ENCODE results near the gene WBP1. TPM values are rescaled to one million over a fixed set of nuclear protein-coding genes. Genes with fewer than 3 reads are reported as not detected.
"Not testable (repeated sequence)": the region's sequence is repeated elsewhere in the genome, so short reads cannot be mapped to it uniquely, and the experiment has no call there.

Gene WBP1
- polyA plus RNA-seq (2013, experiment 1 of 2; ENCODE audit: insufficient read length) = 50.4 TPM
- 47.7 TPM for polyA plus RNA-seq (2013, experiment 2 of 2; ENCODE audit: insufficient read length)

DNA sequence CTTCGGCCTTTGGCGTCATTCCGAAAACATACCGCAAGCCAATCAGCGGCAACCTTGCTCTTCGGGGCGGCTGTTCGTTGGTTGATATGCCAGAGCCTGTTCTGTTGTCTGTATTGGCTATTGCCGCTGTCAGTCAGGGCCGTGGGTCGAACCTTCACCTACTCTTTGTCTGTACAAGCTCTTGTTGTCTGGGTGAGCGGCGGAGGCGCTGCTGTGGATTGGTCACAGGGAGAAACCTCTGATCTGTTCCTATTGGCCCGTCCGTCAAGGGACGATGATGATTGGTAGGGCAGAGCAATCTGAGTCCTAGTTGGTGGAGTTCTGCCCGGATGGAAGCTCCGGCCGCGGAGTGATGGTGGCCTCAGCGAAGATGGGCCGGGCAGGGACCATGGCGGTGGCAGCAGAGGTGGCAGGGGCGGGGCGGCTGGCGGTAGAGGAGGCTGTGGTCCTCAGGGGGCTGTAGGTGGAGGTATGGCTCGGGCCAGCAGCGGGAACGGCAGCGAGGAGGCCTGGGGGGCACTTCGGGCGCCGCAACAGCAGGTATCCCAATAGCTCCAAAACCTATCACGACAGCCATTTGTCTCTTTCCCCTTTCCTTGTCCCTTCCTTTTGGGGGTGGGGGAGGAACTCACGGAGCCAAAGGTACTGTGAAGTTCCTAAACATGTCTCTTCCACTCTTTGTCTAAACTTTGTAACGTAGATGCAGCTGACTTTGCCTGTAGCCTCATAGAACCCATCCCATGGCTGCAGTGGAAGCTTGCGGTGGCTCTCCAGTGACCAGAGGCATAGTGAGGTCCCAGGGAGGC lies at the start of gene WBP1:
Gene WBP1, plus strand, starts transcription at position 307 of the 806 bp plus-strand sequence. Its CDS starts 165 bp downstream, at position 472.
- DNase-seq = peak; percentile 100

DNA sequence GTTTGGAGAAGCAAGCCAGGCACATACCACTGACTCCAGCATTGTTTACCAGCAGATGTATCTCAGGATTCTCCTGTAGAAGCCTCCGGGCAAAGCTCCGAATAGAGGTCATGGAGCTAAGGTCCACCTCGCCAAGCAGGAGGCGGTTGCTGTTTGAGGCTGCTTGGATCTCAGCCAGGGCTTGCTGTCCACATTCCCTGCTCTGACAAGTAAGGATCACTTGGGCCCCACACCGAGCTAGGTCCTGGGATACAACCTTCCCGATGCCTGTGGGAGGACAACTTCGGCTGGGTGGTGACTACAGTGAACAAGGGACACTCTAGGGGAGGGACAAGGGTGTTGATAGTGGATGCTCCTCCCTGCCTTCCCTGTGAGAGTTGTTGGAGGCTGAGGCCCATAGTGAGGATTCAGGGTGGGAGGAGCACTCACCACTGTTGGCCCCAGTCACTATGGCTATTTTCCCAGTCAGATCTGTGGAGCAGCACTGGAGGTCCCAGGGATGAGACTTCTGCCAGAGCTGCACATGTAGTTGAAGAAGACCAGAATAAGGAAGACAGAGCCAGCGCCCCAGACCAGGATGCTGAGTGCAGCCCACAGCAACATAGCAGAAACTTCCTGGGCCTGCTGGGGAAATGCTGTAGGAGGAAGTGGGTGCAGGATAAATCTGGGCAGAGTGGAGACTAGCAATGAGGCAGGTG lies 45.1 kb upstream of the WBP1 start:
- DNase-seq = no peak

DNA sequence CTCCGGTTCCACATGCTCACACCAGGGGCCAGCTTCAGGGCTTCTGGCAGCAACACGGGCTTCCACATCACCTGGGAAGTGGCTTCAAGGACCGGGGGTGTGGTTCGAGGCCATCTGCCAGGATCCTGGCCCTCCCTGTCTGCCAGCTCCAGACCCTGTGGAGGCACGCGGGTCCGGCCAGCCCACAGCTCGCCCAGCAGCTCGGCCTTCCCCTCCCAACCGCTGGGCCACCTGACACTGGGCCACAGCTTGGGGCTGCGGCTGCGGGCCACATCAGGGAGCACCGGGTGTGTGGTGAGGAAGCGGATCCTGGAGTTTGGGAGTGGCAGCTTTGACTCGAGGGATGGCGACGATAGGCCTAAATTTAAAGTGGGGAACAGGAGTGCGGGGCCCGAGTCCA lies 43.8 kb upstream of the WBP1 start:
- DNase-seq = no peak

DNA sequence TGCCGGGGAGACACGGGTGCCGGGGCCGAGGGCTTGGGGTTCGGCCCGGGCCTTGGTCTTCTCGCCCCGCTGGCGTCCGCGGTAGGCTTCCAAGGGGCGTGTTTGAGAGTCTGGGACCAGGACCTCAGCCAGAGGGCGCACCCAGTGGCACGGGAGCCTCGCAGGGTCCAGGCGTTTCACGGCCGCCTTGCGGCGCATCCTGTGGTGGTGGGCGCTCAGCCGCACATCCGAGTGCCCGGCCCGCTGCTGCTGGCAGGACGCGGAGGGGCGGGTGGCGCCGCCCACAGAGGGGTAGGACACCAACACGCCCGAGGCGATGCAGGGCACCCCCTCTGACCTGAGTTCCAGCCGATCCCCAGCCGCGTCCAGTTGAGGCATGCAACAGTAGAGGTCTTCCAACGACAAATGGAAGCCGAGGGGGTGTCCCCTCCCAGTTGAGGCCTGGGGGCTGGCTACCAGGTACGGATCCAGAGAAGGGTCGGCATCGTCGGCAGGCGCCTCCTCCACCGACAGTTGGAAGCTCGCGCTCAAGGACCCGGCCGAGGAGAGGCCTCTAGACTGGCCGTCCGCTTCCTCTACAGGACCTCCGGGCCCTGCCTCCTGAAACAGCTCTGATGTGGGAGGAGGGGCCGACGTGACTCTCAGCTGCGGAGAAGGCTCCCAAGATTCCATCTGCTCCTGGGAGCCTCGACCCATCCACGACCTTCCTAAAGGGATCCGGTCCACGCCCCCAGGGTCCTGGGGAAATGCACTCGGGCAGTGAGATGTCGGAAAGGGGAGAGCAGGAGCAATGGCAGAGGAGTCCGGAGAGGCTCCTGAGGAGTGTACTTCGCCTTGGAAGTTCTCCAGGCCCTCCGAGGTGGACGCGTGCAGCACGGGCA lies 43.1 kb upstream of the WBP1 start:
- peak; percentile 37 for DNase-seq

DNA sequence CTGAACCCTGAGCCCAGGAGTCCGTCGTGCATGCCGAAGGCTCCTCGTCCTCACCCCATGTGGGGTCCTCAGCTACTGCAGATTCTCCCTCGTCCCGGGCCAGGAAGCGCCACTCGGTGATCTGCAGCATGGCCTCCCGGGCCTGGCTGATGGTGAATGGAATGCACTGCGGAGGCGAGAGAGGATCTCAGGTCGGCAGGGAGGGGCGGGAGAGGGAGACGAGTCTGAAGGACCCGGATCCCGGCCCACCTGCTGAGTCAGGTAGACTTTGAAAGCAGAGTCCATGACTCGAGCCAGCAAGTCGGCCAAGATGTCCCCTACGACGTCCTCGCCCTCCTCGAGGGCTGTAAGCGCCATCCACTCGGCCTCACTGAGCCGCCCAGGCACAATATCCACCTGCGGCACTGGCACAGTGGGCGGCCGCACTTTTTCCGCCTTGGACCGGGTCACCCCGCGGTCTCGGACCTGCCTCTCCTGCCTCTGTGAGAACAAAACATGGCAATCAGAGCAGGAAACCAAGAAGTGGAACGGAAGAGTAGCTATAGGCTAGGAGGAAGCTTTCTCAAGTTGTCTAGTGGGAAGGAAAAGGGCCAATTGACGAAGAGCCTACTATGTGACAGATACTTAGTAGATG lies 42.4 kb upstream of the WBP1 start:
- DNase-seq = no peak

DNA sequence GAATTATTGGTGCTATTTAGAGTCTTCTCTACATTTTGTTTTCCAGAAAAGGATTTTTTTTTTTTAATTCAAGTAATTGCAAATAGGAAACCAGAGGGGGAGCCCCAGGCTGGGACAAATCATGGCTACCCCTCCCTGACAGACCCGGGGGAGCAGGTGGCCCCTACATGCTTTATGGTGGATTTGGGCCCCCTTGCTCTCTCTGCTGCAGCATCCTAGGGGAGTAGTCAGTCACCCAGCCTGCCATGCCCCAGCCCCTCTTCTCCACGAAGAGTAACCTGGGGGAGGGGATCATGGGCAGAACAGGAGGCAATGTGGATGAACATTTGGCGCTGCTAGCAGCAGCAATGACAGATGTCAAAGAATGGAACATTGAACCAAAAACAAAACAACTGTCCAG lies 41.5 kb upstream of the WBP1 start:
- no peak for DNase-seq

- DNase-seq = no peak
Measured at GRCh38 chr2:74417197-74417596, 41.0 kb upstream of the WBP1 start.

- DNase-seq = no peak
Measured at GRCh38 chr2:74417763-74418162, 40.5 kb upstream of the WBP1 start.

GRCh38 chr2:74418312-74418711 lies 39.9 kb upstream of the WBP1 start:
- DNase-seq = no peak

DNA sequence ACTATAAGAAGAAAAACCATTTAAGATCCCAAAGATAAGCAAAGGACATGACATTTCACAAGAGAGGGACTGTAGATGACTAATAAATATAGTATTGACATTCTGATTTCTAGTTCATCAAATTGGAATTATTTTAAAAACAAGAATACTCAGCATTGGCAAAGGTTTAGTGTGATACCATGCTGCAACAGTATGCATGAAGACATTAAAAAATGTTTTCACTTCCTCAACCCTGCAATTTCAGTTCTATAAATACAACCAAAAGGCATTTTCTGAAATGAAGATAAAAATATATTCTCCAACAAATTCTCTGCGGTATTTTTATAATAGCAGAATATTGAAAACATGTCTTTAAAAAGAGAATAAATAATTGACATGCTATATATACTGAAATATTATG lies 38.9 kb upstream of the WBP1 start:
- no peak for DNase-seq

GRCh38 chr2:74420006-74420405 lies 38.2 kb upstream of the WBP1 start:
- no peak for DNase-seq

DNA sequence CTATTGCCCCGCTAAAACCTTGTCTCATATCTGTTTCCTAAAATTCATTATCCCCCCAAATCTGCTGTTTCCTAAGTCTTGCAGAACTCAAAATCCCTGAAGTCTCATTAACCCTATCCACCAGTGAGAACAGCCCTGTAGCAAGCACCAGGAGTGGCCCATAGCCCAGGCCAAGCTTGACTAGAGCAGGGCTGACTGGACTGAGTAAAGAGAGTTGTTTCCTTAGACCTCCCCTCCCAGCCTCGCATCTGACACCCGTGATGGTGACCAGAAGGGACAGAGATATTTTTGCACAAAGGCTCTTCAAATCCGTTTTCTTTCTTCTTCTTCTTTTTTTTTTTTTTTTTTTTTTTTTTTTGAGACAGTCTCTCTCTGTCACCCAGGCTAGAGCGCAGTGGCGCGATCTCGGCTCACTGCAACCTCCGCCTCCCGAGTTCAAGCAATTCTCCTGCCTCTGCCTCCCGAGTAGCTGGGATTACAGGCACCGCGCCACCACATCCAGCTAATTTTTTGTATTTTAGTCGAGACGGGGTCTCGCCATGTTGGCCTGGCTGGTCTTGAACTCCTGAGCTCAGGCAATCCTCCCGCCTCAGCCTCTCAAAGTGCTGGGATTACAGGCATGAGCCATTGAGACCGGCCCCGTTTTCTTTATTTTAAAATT lies 37.7 kb upstream of the WBP1 start:
- not testable (repeated sequence) for DNase-seq

GRCh38 chr2:74421221-74421870 lies 36.9 kb upstream of the WBP1 start, which contains the start of the genes C2orf81 and WDR54:
Gene C2orf81, minus strand, starts transcription at chr2:74421619. Its CDS starts 59 bp downstream, at chr2:74421560.
Gene WDR54, plus strand, starts transcription at chr2:74421730. Its CDS starts 424 bp downstream, at chr2:74422154.
- DNase-seq = peak; percentile 87

- no peak for DNase-seq
Measured at GRCh38 chr2:74423231-74424095, 34.8 kb upstream of the WBP1 start.

GRCh38 chr2:74424139-74424992 lies 33.9 kb upstream of the WBP1 start:
- DNase-seq = no peak

DNA sequence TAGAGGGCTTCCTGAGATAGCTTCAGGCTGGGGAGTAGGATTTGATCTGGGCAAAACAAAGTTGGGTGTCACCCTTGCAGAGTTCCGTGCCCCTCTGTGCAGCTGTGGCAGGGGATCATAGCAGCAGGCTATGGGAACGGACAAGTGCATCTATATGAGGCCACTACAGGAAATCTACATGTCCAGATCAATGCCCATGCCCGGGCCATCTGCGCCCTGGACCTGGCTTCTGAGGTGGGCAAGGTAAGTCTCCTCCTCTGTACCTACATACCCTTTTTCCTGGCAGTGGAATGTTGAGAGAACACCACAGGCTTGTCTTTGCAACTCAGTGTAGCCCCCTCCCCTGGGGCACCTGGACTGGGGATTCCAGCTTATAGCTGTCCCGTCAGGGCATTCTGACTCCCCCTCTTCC lies 33.2 kb upstream of the WBP1 start:
- no peak for DNase-seq

DNA sequence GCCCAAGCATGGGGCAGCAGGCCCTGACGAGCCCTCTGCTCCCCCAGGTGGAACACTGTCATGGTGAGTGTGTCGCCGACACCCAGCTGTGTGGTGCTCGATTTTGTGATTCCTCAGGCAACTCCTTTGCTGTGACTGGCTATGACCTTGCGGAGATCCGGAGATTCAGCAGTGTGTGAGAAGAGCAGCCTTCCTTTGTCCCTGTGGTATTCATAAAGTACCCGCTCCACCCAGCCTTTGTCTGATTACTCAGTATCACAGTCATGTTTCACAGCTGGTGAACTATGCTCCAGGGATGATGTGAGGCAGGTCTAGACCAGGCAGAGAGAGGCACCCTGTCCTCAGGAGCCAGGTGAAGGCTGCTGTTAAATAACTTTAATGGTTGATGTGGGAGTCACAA lies 32.7 kb upstream of the WBP1 start:
- no peak for DNase-seq

DNA sequence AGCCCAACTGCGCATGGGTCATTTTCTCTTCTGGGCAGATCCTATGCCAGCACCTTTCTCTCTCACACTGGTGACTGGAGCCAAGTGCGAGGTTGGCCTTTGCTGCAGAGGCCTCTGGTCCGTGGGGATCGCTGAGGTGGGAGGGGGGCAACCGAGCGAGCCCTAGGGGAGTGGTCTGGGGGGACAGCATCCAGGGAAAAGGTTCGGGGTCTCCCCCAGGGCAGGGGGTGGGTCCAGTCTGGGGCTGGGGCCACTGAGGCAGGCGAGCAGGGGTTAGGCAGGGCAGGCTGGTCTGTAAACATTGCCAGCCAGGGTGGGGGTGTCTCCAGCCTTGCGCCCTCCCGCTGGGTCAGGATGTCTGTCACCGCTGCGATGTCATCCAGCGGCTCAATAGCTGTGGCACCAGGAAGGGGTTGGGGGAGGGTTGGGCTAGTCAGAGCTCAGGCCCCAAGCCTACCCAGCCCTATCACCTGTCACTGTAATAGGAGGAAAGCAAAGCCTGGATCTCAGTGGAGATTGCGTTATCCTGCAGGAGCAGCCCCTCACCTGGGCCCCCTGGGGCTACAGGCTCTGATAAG lies 32.0 kb upstream of the WBP1 start:
- no peak for DNase-seq

DNA sequence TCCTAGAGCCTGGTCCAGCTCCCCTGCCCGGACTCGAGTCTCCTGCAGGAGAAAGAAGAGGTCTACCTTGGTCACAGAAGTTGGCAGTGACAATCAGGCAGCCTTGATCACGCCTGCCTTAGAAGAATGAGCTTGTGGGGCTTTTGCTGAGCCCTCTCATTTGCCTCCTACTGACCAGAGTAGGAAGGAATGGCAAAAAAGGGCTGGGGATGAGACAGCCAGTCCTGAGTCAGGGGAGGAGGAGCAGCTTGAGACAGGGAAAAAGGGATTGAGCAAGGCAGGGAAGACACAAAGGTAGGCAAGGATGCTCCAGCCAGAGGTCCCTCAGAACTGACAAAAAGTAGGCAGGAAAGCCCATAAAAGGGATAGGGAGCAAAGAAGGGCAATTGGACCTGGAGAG lies 30.7 kb upstream of the WBP1 start:
- DNase-seq = no peak
